HepG2 (cell line): Measurements from ENCODE around the gene CAP2. TPM values are rescaled to one million over a fixed set of nuclear protein-coding genes. Genes with fewer than 3 reads are reported as not detected.
A peak's percentile ranks its signal among the peaks of the same experiment; 100 is the strongest.

ENCODE experiments used
- ASH2L ChIP-seq: fragments of 300-600, 200-600 bp; sonication (generic); IDR thresholded peaks from 2 replicates; pipeline ENCODE4 v1.7.0; 2017; ENCODE audit warnings: low read depth, mild to moderate bottlenecking, moderate library complexity, mixed read lengths, low read length; ENCODE audit not compliant: insufficient read length
- E2F1 ChIP-seq: sonication (generic); formaldehyde crosslinking; IDR thresholded peaks from 2 replicates; pipeline ENCODE4 v1.5.0; 2020; ENCODE audit warnings: missing genetic modification reagents
- ELF3 ChIP-seq: IDR thresholded peaks from 2 replicates; pipeline ENCODE4 v1.6.1; 2016; ENCODE audit warnings: missing genetic modification reagents, missing compliant biosample characterization
- FOSL1 ChIP-seq: sonication (generic); formaldehyde crosslinking; IDR thresholded peaks from 2 replicates; pipeline ENCODE4 v1.9.0; 2021; ENCODE audit warnings: missing genetic modification reagents, borderline replicate concordance
- MTA3 ChIP-seq: sonication (generic); formaldehyde crosslinking; IDR thresholded peaks from 2 replicates; pipeline ENCODE4 v1.4.0; 2020; ENCODE audit warnings: missing genetic modification reagents
- MYC ChIP-seq: sonication (generic); formaldehyde crosslinking; IDR thresholded peaks from 2 replicates; pipeline ENCODE4 v1.9.0; 2021; ENCODE audit warnings: missing genetic modification reagents, borderline replicate concordance
- NCOA2 ChIP-seq: sonication (generic); formaldehyde crosslinking; IDR thresholded peaks from 2 replicates; pipeline ENCODE4 v1.8.0; 2022; ENCODE audit warnings: inconsistent platforms
- PAXIP1 ChIP-seq: sonication (generic); formaldehyde crosslinking; conservative IDR thresholded peaks from 2 replicates; pipeline ENCODE4 v1.4.0; 2020; ENCODE audit warnings: mild to moderate bottlenecking, missing genetic modification reagents, moderate library complexity
- POLR2G ChIP-seq: fragments of 200-400 bp; formaldehyde crosslinking; IDR thresholded peaks from 2 replicates; pipeline ENCODE4 v1.6.1; 2018; ENCODE audit warnings: mild to moderate bottlenecking, low read depth, low read length, moderate library complexity
- REXO4 ChIP-seq: sonication (generic); formaldehyde crosslinking; IDR thresholded peaks from 2 replicates; pipeline ENCODE4 v1.8.0; 2022; ENCODE audit warnings: missing genetic modification reagents, mild to moderate bottlenecking, borderline replicate concordance
- TCF7 ChIP-seq: sonication (generic); IDR thresholded peaks from 2 replicates; pipeline ENCODE4 v1.6.1; 2016; ENCODE audit warnings: antibody characterized with exemption, low read depth
- ZFP90 ChIP-seq: sonication (generic); formaldehyde crosslinking; IDR thresholded peaks from 2 replicates; pipeline ENCODE4 v1.8.0; 2022; ENCODE audit warnings: missing genetic modification reagents, mild to moderate bottlenecking, inconsistent platforms, borderline replicate concordance
- ZNF362 ChIP-seq: sonication (generic); formaldehyde crosslinking; IDR thresholded peaks from 2 replicates; pipeline ENCODE4 v1.4.0; 2020; ENCODE audit warnings: missing genetic modification reagents, mild to moderate bottlenecking, borderline replicate concordance
- ZNF460 ChIP-seq: sonication (generic); formaldehyde crosslinking; IDR thresholded peaks from 2 replicates; pipeline ENCODE4 v1.5.1; 2020; ENCODE audit warnings: missing genetic modification reagents, mild to moderate bottlenecking, borderline replicate concordance
- polyA plus RNA-seq, 8 experiments: library from polyadenylated mRNA; depleted of rRNA in 3 of 8; stranded (reverse) in 7 of 8; unstranded in 1 of 8; fragments of >200 nt; fragmentation: Illumina TruSeq in 4 of 8; extraction: Trizol in 4 of 8; gene quantifications; 2 replicates each; pipeline versions ENCODE4 v1.2.1 to v1.2.3, GENCODE V29; 2011 to 2016; ENCODE audit warnings: low read depth in 4 of 8, missing spikeins in 1 of 8, mixed read lengths in 1 of 8; ENCODE audit not compliant: insufficient read depth in 1 of 8
- total RNA-seq, 5 experiments: library from RNA; depleted of rRNA; stranded (reverse); fragments of >200 nt; fragmentation: Illumina TruSeq; extraction: Trizol; gene quantifications; 2 replicates each; pipeline ENCODE4 v1.2.3, GENCODE V29; 2016; ENCODE audit warnings: low read depth in 1 of 5
- TF ChIP-seq, protein P1 (sequence below): sonication (generic); formaldehyde crosslinking; IDR thresholded peaks from 2 replicates; pipeline ENCODE4 v1.4.0; 2020; ENCODE audit warnings: missing genetic modification reagents, borderline replicate concordance
- TF ChIP-seq, protein P2 (sequence below), 2 experiments: fragments of 450-650 bp in 1 of 2; sonication (generic) in 1 of 2; formaldehyde crosslinking; IDR thresholded peaks; 2 replicates each; pipeline versions ENCODE4 v1.5.0 to v1.8.0; 2020 to 2022; ENCODE audit warnings: mild to moderate bottlenecking in 1 of 2, missing genetic modification reagents in 1 of 2

CAP2 gene
- total and polyA plus RNA-seq, 2 of the 13 experiments (the other 11 are each of a cell fraction or from before 2014, with no cell fraction given), result 7.9 to 53.1 TPM

DNA sequence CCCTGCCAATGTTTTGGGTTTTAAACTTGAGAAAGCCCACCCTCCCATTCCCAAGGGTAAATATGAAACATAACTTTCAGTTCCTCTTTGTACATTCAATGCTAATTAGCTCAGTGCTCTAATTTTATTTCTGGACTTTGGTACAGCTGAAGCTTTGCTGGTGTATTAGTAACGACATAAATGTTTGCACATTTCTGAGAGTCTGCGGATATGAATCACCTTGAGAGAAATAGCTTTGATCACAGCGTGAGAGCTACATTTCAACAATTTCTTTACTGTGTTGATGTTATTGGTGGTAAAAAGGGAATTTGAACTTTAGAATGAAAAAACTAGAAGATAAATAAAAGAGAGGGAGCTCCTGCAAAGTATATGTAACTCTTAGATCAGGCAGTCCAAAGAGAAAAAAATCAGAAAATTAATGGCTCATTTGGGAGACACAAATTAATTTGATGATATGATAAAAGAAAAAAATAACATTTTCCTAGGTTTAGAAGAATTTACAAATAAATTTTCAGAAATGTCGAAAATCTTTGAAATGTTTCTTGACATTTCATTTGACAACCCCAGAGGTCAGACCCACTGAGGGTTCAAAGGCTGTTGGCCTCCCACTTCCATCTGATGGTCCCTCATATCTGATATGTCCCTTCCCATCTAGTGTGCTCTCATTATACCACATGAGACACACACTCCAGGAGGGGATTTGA is 38.5 kb upstream of the CAP2 start (continued):
- TF ChIP-seq, protein P1, sequence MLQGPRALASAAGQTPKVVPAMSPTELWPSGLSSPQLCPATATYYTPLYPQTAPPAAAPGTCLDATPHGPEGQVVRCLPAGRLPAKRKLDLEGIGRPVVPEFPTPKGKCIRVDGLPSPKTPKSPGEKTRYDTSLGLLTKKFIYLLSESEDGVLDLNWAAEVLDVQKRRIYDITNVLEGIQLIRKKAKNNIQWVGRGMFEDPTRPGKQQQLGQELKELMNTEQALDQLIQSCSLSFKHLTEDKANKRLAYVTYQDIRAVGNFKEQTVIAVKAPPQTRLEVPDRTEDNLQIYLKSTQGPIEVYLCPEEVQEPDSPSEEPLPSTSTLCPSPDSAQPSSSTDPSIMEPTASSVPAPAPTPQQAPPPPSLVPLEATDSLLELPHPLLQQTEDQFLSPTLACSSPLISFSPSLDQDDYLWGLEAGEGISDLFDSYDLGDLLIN, result no peak
- peak; percentile 85 for TF ChIP-seq ZNF362 (CRISPR knock-in tag)
- peak; percentile 100 for TF ChIP-seq ASH2L
- TF ChIP-seq ZFP90 (CRISPR knock-in tag), result no peak
- TF ChIP-seq, protein P2, sequence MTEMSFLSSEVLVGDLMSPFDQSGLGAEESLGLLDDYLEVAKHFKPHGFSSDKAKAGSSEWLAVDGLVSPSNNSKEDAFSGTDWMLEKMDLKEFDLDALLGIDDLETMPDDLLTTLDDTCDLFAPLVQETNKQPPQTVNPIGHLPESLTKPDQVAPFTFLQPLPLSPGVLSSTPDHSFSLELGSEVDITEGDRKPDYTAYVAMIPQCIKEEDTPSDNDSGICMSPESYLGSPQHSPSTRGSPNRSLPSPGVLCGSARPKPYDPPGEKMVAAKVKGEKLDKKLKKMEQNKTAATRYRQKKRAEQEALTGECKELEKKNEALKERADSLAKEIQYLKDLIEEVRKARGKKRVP (CRISPR knock-in tag; IDR thresholded peaks at IDR 0.05), result peak in 1 of 2 experiments; percentile 56; a peak in 1 of 4 replicates
- peak; percentile 98 for TF ChIP-seq PAXIP1 (CRISPR knock-in tag)
- TF ChIP-seq TCF7, result peak; percentile 84
- TF ChIP-seq FOSL1 (CRISPR knock-in tag), result peak; percentile 89
- no peak for TF ChIP-seq REXO4 (CRISPR knock-in tag)
- TF ChIP-seq POLR2G, result peak; percentile 53; the same call in 1 of the 2 replicates
- no peak for TF ChIP-seq E2F1
- TF ChIP-seq ELF3 (CRISPR knock-in tag), result peak; percentile 65
- TF ChIP-seq MYC (CRISPR knock-in tag), result no peak
- TF ChIP-seq NCOA2 (CRISPR knock-in tag), result peak; percentile 92
- no peak for TF ChIP-seq ZNF460 (CRISPR knock-in tag)
- no peak for TF ChIP-seq MTA3
